Subcutaneous adipose tissue (tissue), 4 donors: ENCODE data around the gene EFTUD2. TPM values are rescaled to one million over a fixed set of nuclear protein-coding genes. Genes with fewer than 3 reads are reported as not detected.

Experiments used
- CTCF ChIP-seq: fragments of 450-650 bp; IDR thresholded peaks from one replicate; pipeline ENCODE4 v1.5.1; 2016; ENCODE audit warnings: low read depth, mild to moderate bottlenecking, control low read depth, antibody characterized with exemption, moderate library complexity
- total RNA-seq, 4 donors: library from RNA; depleted of rRNA; stranded (reverse); fragments of >200 nt; gene quantifications; one replicate each; pipeline ENCODE4 v1.1.0, GENCODE V29; 2016

The EFTUD2 gene
- total RNA-seq, 4 donors from 2014 or later, result 52.0 to 74.0 (median 66.8) TPM

- no peak for TF ChIP-seq CTCF
Observed at GRCh38 chr17:44902135-44902760, 3.0 kb upstream of the EFTUD2 start.

- no peak for TF ChIP-seq CTCF
Observed at GRCh38 chr17:44901411-44901921, 2.2 kb upstream of the EFTUD2 start.

- no peak for TF ChIP-seq CTCF
Observed at GRCh38 chr17:44900894-44901293, 1.6 kb upstream of the EFTUD2 start.

- no peak for TF ChIP-seq CTCF
Observed at GRCh38 chr17:44898768-44899073, 524 bp downstream of the EFTUD2 start.

- TF ChIP-seq CTCF, result no peak
Observed at GRCh38 chr17:44894642-44895041, 4.6 kb downstream of the EFTUD2 start.

- TF ChIP-seq CTCF, result no peak
Observed at GRCh38 chr17:44892250-44892649, 7.0 kb downstream of the EFTUD2 start.

- TF ChIP-seq CTCF, result no peak
Observed at GRCh38 chr17:44889003-44889402, 10.2 kb downstream of the EFTUD2 start.
